Measurements from ENCODE around the gene IPO4. TPM values are rescaled to one million over a fixed set of nuclear protein-coding genes. Genes with fewer than 3 reads are reported as not detected.
A peak's percentile ranks its signal among the peaks of the same experiment; 100 is the strongest.

The IPO4 gene, protein sequence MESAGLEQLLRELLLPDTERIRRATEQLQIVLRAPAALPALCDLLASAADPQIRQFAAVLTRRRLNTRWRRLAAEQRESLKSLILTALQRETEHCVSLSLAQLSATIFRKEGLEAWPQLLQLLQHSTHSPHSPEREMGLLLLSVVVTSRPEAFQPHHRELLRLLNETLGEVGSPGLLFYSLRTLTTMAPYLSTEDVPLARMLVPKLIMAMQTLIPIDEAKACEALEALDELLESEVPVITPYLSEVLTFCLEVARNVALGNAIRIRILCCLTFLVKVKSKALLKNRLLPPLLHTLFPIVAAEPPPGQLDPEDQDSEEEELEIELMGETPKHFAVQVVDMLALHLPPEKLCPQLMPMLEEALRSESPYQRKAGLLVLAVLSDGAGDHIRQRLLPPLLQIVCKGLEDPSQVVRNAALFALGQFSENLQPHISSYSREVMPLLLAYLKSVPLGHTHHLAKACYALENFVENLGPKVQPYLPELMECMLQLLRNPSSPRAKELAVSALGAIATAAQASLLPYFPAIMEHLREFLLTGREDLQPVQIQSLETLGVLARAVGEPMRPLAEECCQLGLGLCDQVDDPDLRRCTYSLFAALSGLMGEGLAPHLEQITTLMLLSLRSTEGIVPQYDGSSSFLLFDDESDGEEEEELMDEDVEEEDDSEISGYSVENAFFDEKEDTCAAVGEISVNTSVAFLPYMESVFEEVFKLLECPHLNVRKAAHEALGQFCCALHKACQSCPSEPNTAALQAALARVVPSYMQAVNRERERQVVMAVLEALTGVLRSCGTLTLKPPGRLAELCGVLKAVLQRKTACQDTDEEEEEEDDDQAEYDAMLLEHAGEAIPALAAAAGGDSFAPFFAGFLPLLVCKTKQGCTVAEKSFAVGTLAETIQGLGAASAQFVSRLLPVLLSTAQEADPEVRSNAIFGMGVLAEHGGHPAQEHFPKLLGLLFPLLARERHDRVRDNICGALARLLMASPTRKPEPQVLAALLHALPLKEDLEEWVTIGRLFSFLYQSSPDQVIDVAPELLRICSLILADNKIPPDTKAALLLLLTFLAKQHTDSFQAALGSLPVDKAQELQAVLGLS
- total RNA-seq, result 10 to 100 TPM; 19.3 to 78.2 TPM

DNA sequence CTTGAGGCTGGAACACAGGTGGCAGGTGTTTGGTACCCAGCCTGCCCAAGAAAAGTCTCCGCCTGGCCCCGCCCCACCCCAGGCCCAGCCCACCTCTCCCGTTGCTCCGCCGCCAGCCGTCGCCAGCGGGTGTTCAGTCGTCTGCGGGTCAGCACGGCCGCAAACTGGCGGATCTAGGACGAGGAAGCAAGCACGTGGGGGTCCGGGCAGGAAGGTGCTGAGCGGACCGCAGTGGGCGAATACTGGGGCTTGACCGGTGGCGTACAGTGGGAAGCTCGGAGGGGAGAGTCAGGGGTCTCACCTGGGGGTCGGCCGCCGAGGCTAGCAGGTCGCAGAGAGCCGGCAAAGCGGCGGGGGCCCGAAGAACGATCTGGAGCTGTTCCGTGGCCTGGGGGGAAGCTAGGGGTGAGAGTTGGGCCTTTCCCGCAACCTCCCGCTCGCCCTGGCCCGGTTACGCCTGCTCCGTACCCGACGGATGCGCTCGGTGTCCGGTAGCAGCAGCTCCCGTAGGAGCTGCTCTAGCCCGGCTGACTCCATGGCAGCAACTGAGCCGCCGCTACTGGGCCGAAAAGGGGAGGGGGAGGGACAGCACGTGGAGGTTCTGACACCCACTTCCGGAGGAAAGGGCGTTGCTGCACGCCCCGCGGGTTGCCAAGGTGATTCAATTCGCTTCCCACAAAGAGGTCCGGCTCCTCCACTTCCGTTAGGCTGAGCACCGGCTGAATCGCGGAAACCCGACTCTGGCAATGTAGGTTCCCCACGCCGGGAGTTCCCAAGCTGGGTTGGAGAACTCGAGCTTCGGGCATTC, at the start of gene IPO4:
IPO4 (minus strand) TSS at position 566 of the 808 bp plus-strand sequence; CDS start at position 537, 29 bp downstream.
- peak within 1 kb of the TSS; percentile 52 to 79 for H3K9ac ChIP-seq (ENCODE audit: low read depth in 2 of 2, low read length in 2 of 2)
- H3K4me1 ChIP-seq, result no peaks in the 10 kb centered on the region
- H3K4me3 ChIP-seq, result peak within 1 kb of the TSS; percentile 54
- H3K9me3 ChIP-seq, result no peaks in the 10 kb centered on the region
- H3K36me3 ChIP-seq, result no peaks in the 10 kb centered on the region
- H3K27ac ChIP-seq, result peak within 1 kb of the TSS; percentile 38
- no peaks in the 10 kb centered on the region for H3K27me3 ChIP-seq
- no peak for TF ChIP-seq CTCF (IDR thresholded peaks at IDR 0.05)
- peak; percentile 95 for DNase-seq
- intact Hi-C loops (cut with DNase I), result no loop called here

DNA sequence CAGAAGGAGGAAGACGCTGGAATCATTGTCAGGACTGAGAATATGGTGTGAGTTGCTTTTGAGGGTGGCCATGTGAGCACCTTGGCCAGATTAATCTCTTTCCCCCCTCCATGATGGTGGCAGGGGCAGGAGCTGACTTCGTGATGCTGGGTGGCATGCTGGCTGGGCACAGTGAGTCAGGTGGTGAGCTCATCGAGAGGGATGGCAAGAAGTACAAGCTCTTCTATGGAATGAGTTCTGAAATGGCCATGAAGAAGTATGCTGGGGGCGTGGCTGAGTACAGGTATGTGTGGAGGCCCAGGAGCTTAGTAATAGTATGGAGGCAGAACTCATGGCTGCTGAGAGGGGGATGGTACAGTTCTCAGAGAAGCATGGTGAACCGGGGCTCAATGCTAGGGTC, 49.5 kb upstream of the IPO4 start:
- DNase-seq, result no peak
- TF ChIP-seq CTCF (IDR thresholded peaks at IDR 0.05), result no peak
- no peak overlapping the region for H3K9ac ChIP-seq (ENCODE audit: low read depth in 2 of 2, low read length in 2 of 2)
- H3K4me3 ChIP-seq, result no peak overlapping the region
- no peaks in the 10 kb centered on the region for H3K27me3 ChIP-seq
- no peak overlapping the region for H3K27ac ChIP-seq
- H3K9me3 ChIP-seq, result no peaks in the 10 kb centered on the region
- intact Hi-C loops (cut with DNase I), result no loop called here
- no peaks in the 10 kb centered on the region for H3K36me3 ChIP-seq
- peaks cover 11% of the 10 kb centered on the region for H3K4me1 ChIP-seq

GRCh38 chr14:24237463-24237955, 48.9 kb upstream of the IPO4 start:
- no peak for TF ChIP-seq CTCF (IDR thresholded peaks at IDR 0.05)
- Histone ChIP-seq H3K27me3 (no peaks in the 10 kb centered on the region), H3K4me3 (no peak overlapping the region), H3K4me1 (peaks cover 11% of the 10 kb centered on the region), H3K27ac (no peak overlapping the region), H3K9ac (ENCODE audit: low read depth in 2 of 2, low read length in 2 of 2) (no peak overlapping the region), H3K36me3 (no peaks in the 10 kb centered on the region), H3K9me3 (no peaks in the 10 kb centered on the region)
- no peak for DNase-seq
- intact Hi-C loops (cut with DNase I), result no loop called here

DNA sequence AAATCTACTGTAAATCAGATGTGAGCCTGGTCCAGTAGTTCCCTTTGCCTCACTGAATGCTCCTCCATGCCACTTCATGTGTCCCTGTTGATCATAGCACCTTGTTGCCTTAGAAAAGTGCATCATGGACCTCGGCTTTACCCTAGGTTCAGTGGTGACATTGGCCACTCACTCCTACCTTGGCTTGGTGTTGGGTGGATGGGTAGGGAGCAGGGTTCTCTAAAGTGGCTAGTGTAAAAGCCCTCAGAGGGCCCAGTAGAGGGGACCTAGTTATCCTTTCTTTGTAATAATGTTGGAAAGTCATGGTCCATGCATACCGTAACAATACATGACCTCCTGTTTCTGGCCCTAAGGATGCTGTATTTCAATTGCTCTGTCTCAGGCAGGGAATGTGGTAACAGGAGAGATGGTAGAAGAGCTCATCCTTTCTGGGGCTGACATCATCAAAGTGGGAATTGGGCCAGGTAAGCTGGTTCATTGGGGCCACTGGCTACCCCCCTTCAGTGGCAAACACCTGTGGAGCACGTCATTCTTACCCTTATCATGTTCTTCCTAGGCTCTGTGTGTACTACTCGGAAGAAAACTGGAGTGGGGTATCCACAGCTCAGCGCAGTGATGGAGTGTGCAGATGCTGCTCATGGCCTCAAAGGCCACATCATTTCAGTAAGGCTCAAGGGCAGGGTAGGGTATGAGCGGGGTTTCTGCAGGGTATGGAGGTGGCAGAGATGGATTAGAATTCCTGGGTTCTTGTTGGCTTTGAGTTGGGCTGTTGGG, 48.3 kb upstream of the IPO4 start:
- intact Hi-C loops (cut with DNase I), result no loop called here
- no peak for TF ChIP-seq CTCF (IDR thresholded peaks at IDR 0.05)
- peaks cover 11% of the 10 kb centered on the region for H3K4me1 ChIP-seq
- H3K27ac ChIP-seq, result no peak overlapping the region
- H3K4me3 ChIP-seq, result no peak overlapping the region
- H3K9ac ChIP-seq (ENCODE audit: low read depth in 2 of 2, low read length in 2 of 2), result no peak overlapping the region
- DNase-seq, result no peak
- no peaks in the 10 kb centered on the region for H3K36me3 ChIP-seq
- H3K9me3 ChIP-seq, result no peaks in the 10 kb centered on the region
- H3K27me3 ChIP-seq, result no peaks in the 10 kb centered on the region

All from colonic mucosa (tissue), 4 donors.